Activated CD8-positive, alpha-beta T cell treated with anti-CD3 and anti-CD28 coated beads for 36 hours (primary cell): ENCODE results near the gene CALHM1. TPM values are rescaled to one million over a fixed set of nuclear protein-coding genes. Genes with fewer than 3 reads are reported as not detected.

ENCODE experiments used
- ATAC-seq: fragments of 200-7000 bp; cut with Tn5 transposase; one replicate; pipeline ENCODE4 v1.10.0; 2021; ENCODE audit warnings: mild to moderate bottlenecking, moderate library complexity
- CTCF ChIA-PET: fragments of 350-600 bp; sonication (Branson Sonifier 250); formaldehyde crosslinking; loops from one replicate; lab custom pipeline; 2021; ENCODE audit warnings: antibody characterized with exemption; lab: Charles Lee
- POLR2A ChIA-PET: fragments of 350-600 bp; sonication (Branson Sonifier 250); formaldehyde crosslinking; loops from one replicate; lab custom pipeline; 2021; ENCODE audit warnings: antibody characterized with exemption; lab: Charles Lee
- DNase-seq: peaks from one replicate; pipeline ENCODE4 v3.0.0-alpha.2; 2020
- H3K27ac Mint-ChIP-seq: one replicate; pipeline ENCODE4 v1.8.0; 2021; ENCODE audit warnings: mild to moderate bottlenecking, mixed read lengths
- H3K27me3 Mint-ChIP-seq: one replicate; pipeline ENCODE4 v1.8.0; 2021; ENCODE audit warnings: mixed read lengths
- H3K36me3 Mint-ChIP-seq: one replicate; pipeline ENCODE4 v1.8.0; 2021; ENCODE audit warnings: low read depth, mixed read lengths
- H3K4me1 Mint-ChIP-seq: one replicate; pipeline ENCODE4 v1.8.0; 2021; ENCODE audit warnings: low read depth, mixed read lengths
- H3K4me3 Mint-ChIP-seq: one replicate; pipeline ENCODE4 v1.8.0; 2021; ENCODE audit warnings: mild to moderate bottlenecking, moderate library complexity, mixed read lengths
- H3K9me3 Mint-ChIP-seq: one replicate; pipeline ENCODE4 v1.8.0; 2021; ENCODE audit warnings: mixed read lengths
- intact Hi-C: fragments of 100-400 bp; cut with micrococcal nuclease; formaldehyde crosslinking; loops from one replicate; pipeline ENCODE4 v1.10.0; 2022
- total RNA-seq, 2 experiments: library from RNA; stranded (reverse); gene quantifications; one replicate each; pipeline ENCODE4 v1.2.3, GENCODE V29; 2021
- TF ChIP-seq, protein P1 (sequence below): fragments of 200-600 bp; IDR thresholded peaks from one replicate; pipeline ENCODE4 v1.8.0; 2022; ENCODE audit warnings: antibody characterized with exemption, mild to moderate bottlenecking

Gene CALHM1
- total RNA-seq, 2 experiments from 2014 or later, result not detected

DNA sequence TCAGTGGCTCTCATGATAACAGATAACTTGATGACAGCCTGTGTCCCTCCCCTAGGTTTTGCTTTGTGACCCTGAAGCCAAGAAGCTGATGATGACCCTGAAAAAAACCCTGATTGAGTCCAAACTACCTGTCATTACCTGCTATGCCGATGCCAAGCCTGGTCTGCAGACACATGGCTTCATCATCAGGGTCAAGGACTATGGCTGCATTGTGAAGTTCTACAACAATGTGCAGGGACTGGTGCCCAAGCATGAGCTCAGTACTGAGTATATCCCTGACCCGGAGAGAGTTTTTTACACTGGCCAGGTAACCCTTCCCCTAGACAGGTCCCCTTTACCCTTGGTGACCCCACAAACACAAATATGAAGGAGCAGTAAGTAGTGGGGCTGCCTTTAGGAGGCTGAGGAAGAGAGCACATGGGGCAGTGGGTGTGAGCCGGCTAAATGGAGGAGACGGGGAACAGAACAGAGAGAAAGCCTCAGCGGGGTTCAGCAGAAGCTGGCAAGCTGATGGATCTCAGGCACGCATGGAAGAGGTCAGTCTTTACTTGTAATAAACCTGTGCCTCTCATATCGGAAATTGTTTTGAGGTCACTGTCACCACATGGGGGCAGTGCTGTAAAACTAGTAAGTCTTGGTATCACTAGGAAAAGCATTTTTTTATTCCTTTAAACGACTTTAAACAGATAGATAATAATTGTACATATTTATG, 42.1 kb downstream of the CALHM1 start:
- Mint-ChIP-seq H3K4me1 (no peaks in the 10 kb centered on the region), H3K9me3 (no peaks in the 10 kb centered on the region), H3K27me3 (no peaks in the 10 kb centered on the region), H3K36me3 (peaks cover 64% of the 10 kb centered on the region), H3K4me3 (no peak overlapping the region), H3K27ac (no peak overlapping the region)
- DNase-seq (peak; percentile 78), ATAC-seq (peak; percentile 47)
- TF ChIP-seq, protein P1, sequence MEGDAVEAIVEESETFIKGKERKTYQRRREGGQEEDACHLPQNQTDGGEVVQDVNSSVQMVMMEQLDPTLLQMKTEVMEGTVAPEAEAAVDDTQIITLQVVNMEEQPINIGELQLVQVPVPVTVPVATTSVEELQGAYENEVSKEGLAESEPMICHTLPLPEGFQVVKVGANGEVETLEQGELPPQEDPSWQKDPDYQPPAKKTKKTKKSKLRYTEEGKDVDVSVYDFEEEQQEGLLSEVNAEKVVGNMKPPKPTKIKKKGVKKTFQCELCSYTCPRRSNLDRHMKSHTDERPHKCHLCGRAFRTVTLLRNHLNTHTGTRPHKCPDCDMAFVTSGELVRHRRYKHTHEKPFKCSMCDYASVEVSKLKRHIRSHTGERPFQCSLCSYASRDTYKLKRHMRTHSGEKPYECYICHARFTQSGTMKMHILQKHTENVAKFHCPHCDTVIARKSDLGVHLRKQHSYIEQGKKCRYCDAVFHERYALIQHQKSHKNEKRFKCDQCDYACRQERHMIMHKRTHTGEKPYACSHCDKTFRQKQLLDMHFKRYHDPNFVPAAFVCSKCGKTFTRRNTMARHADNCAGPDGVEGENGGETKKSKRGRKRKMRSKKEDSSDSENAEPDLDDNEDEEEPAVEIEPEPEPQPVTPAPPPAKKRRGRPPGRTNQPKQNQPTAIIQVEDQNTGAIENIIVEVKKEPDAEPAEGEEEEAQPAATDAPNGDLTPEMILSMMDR, result peak; percentile 81
- ChIA-PET CTCF (interaction anchor here (0.7 to 6.2 kb wide), 24 partner anchors 8 to 269 kb away, joined by 3 to 72 read pairs (median 6); partner anchors contain the start of genes ATP5MK, CALHM2, NEURL1 and PDCD11), POLR2A (interaction anchor here (1.3 kb wide), 1 partner anchor 11 kb away, joined by 3 read pairs; no protein-coding TSS in a partner anchor)
- intact Hi-C loops, result loop anchor here (1.0 kb wide), 1 partner anchor 66 kb away; no protein-coding TSS in a partner anchor

GRCh38 chr10:103415581-103415980, 43.1 kb downstream of the CALHM1 start:
- POLR2A ChIA-PET, result interaction anchor here (1.3 kb wide), 1 partner anchor 10 kb away, joined by 3 read pairs; no protein-coding TSS in a partner anchor
- Mint-ChIP-seq H3K36me3 (peaks cover 60% of the 10 kb centered on the region), H3K4me3 (no peak overlapping the region), H3K27me3 (no peaks in the 10 kb centered on the region), H3K27ac (no peak overlapping the region), H3K4me1 (no peaks in the 10 kb centered on the region), H3K9me3 (no peaks in the 10 kb centered on the region)
- TF ChIP-seq, protein P1, result no peak
- DNase-seq, result no peak
- CTCF ChIA-PET, result interaction anchor here (0.8 to 6.2 kb wide), 16 partner anchors 9 to 271 kb away, joined by 3 to 72 read pairs (median 7); partner anchors contain the start of genes ATP5MK, CALHM2, NEURL1 and PDCD11
- intact Hi-C loops, result no loop called here
- no peak for ATAC-seq

- H3K4me1 Mint-ChIP-seq, result no peaks in the 10 kb centered on the region
- TF ChIP-seq, protein P1, result no peak
- intact Hi-C loops, result no loop called here
- H3K36me3 Mint-ChIP-seq, result peaks cover 61% of the 10 kb centered on the region
- H3K4me3 Mint-ChIP-seq, result no peak overlapping the region
- ChIA-PET POLR2A (interaction anchor here (1.2 kb wide), 1 partner anchor 18 kb away, joined by 3 read pairs; the partner anchor contains the start of gene ATP5MK), CTCF (interaction anchor here (1.8 to 6.2 kb wide), 2 partner anchors 11 to 71 kb away, joined by 4 to 72 read pairs; no protein-coding TSS in a partner anchor)
- no peaks in the 10 kb centered on the region for H3K27me3 Mint-ChIP-seq
- no peaks in the 10 kb centered on the region for H3K9me3 Mint-ChIP-seq
- no peak for ATAC-seq
- no peak overlapping the region for H3K27ac Mint-ChIP-seq
- DNase-seq, result no peak
Measured at GRCh38 chr10:103413564-103413963, 45.1 kb downstream of the CALHM1 start.

Other genes with a start within 250 kb of the CALHM1 start
- not detected for gene RPEL1, start 213.0 kb downstream of the CALHM1 start, total RNA-seq
- under 1 TPM; 0.25 to 0.27 TPM for gene INA, start 181.8 kb downstream of the CALHM1 start, total RNA-seq
- 10 to 100 TPM; 13.3 to 14.5 TPM for gene PCGF6, start 107.8 kb downstream of the CALHM1 start, total RNA-seq
- gene TAF5, start 90.9 kb downstream of the CALHM1 start, total RNA-seq, result 10 to 100 TPM; 11.1 to 13.0 TPM
- gene ATP5MK, start 62.4 kb downstream of the CALHM1 start, total RNA-seq, result 100 to 1,000 TPM; 404 to 425 TPM
- gene PDCD11, start 62.3 kb downstream of the CALHM1 start, total RNA-seq, result 10 to 100 TPM; 63.7 to 68.8 TPM
- gene CALHM2, start 6.5 kb downstream of the CALHM1 start, total RNA-seq, result 1 to 10 TPM; 7.6 to 9.5 TPM
- gene CALHM3, start 20.3 kb upstream of the CALHM1 start, total RNA-seq, result not detected
- gene NEURL1, start 34.8 kb upstream of the CALHM1 start, total RNA-seq, result 1 to 10 TPM; 1.7 to 1.9 TPM